Keratinocyte (primary cell): ENCODE measurements around the gene TNS3. TPM values are rescaled to one million over a fixed set of nuclear protein-coding genes. Genes with fewer than 3 reads are reported as not detected.

ENCODE experiments used
- DNase-seq: peaks from one replicate; pipeline ENCODE4 v3.0.0-alpha.2; 2011; ENCODE audit warnings: low read depth, missing footprints, low spot score
- FAIRE-seq: peaks from 2 replicates; lab custom pipeline; 2011; peaks lifted over from hg19 to GRCh38; lab: Jason Lieb, UNC
- H2AFZ ChIP-seq: 2 replicates; pipeline ENCODE4 v1.6.0; 2012; ENCODE audit warnings: low read length, control low read depth, inconsistent platforms; ENCODE audit not compliant: control insufficient read depth
- H3K27ac ChIP-seq: 2 replicates; pipeline ENCODE4 v1.5.1; 2011; ENCODE audit warnings: low read length; ENCODE audit not compliant: control insufficient read depth, insufficient read depth
- H3K27me3 ChIP-seq: 3 replicates; pipeline ENCODE4 v1.6.0; 2011; ENCODE audit warnings: low read length; ENCODE audit not compliant: control insufficient read depth, insufficient read depth; ENCODE audit errors: extremely low read depth
- H3K36me3 ChIP-seq, 2 experiments: 2 replicates in 1 of 2; 3 replicates in 1 of 2; pipeline ENCODE4 v1.5.1; 2011; ENCODE audit warnings: low read length in 2 of 2, mild to moderate bottlenecking in 1 of 2; ENCODE audit not compliant: control insufficient read depth in 2 of 2, insufficient read depth in 2 of 2; ENCODE audit errors: extremely low read depth in 1 of 2
- H3K4me1 ChIP-seq: 3 replicates; pipeline ENCODE4 v1.5.1; 2011; ENCODE audit warnings: low read length; ENCODE audit not compliant: control insufficient read depth, insufficient read depth; ENCODE audit errors: extremely low read depth
- H3K4me2 ChIP-seq: 3 replicates; pipeline ENCODE4 v1.6.0; 2011; ENCODE audit warnings: low read depth, low read length; ENCODE audit not compliant: control insufficient read depth, insufficient read depth; ENCODE audit errors: extremely low read depth
- H3K4me3 ChIP-seq, 3 experiments: fragments of 200-600 bp in 1 of 3; sonication (generic) in 1 of 3; 2 replicates in 2 of 3; 3 replicates in 1 of 3; pipeline ENCODE4 v1.5.1; 2011 to 2016; ENCODE audit warnings: low read length in 3 of 3, mild to moderate bottlenecking in 3 of 3, control low read depth in 2 of 3, inconsistent platforms in 1 of 3, low read depth in 1 of 3, mixed read lengths in 1 of 3, mixed run types in 1 of 3, moderate library complexity in 1 of 3; ENCODE audit not compliant: control insufficient read depth in 2 of 3, insufficient read depth in 2 of 3; ENCODE audit errors: extremely low read depth in 1 of 3
- H3K79me2 ChIP-seq: 2 replicates; pipeline ENCODE4 v1.6.0; 2012; ENCODE audit warnings: low read length; ENCODE audit not compliant: control insufficient read depth, insufficient read depth
- H3K9ac ChIP-seq: 3 replicates; pipeline ENCODE4 v1.6.0; 2011; ENCODE audit warnings: low read length; ENCODE audit not compliant: control insufficient read depth, insufficient read depth; ENCODE audit errors: extremely low read depth
- H3K9me1 ChIP-seq: 3 replicates; pipeline ENCODE4 v1.6.0; 2011; ENCODE audit warnings: low read length; ENCODE audit not compliant: control insufficient read depth, insufficient read depth; ENCODE audit errors: extremely low read depth
- H3K9me3 ChIP-seq: 2 replicates; pipeline ENCODE4 v1.5.1; 2012; ENCODE audit warnings: low read depth, low read length; ENCODE audit not compliant: control insufficient read depth
- H4K20me1 ChIP-seq: 3 replicates; pipeline ENCODE4 v1.6.0; 2011; ENCODE audit warnings: low read length; ENCODE audit not compliant: control insufficient read depth, insufficient read depth; ENCODE audit errors: extremely low read depth
- EZH2 ChIP-seq: IDR thresholded peaks from one replicate; pipeline ENCODE4 v1.6.1; 2012; ENCODE audit warnings: inconsistent platforms, mild to moderate bottlenecking, low read length, moderate library complexity
- dilution Hi-C: fragments of 300-500 bp; cut with MboI; formaldehyde crosslinking; loops from one replicate; pipeline ENCODE4 v1.7.0; 2020; ENCODE audit warnings: low sequenced_read_pairs; ENCODE audit not compliant: extremely low pct_ligation_motif_present
- polyA plus RNA-seq, 5 experiments: library from polyadenylated mRNA; depleted of rRNA in 3 of 5; stranded (reverse) in 3 of 5; stranded (forward) in 1 of 5; unstranded in 1 of 5; fragments of >200 nt; gene quantifications; 1 replicate in 1 of 5; 2 replicates in 3 of 5; 3 replicates in 1 of 5; pipeline versions ENCODE4 v1.2.1 to v1.2.3, GENCODE V29; 2011 to 2012; ENCODE audit warnings: missing spikeins in 2 of 5, low read depth in 1 of 5, low replicate concordance in 1 of 5
- TF ChIP-seq, protein P1 (sequence below), 3 experiments: IDR thresholded peaks in 1 of 3; conservative IDR thresholded peaks in 1 of 3; optimal IDR thresholded peaks in 1 of 3; 2 replicates in 2 of 3; 3 replicates in 1 of 3; pipeline versions ENCODE3 to v1.5.1; 2011; ENCODE audit warnings: low read length in 3 of 3, mild to moderate bottlenecking in 3 of 3, moderate library complexity in 2 of 3, control low read depth in 1 of 3, inconsistent platforms in 1 of 3; ENCODE audit not compliant: insufficient read depth in 2 of 3; ENCODE audit errors: extremely low read depth in 1 of 3

The TNS3 gene
- polyA plus RNA-seq, 1 donor (not counting 4 experiments of a cell fraction or from before 2014, with no cell fraction given) = 3.9 TPM

GRCh38 chr7:47335071-47335470, 246.8 kb downstream of the TNS3 start:
- DNase-seq (no peak), FAIRE-seq (no peak)
- no peak overlapping the region for H2AFZ ChIP-seq
- H3K4me3 ChIP-seq = no peak overlapping the region
- no peaks in the 10 kb centered on the region for H3K27me3 ChIP-seq
- H3K79me2 ChIP-seq = no peaks in the 10 kb centered on the region
- H3K27ac ChIP-seq = no peak overlapping the region
- peaks cover 4% of the 10 kb centered on the region for H3K9me1 ChIP-seq
- TF ChIP-seq, protein P1, sequence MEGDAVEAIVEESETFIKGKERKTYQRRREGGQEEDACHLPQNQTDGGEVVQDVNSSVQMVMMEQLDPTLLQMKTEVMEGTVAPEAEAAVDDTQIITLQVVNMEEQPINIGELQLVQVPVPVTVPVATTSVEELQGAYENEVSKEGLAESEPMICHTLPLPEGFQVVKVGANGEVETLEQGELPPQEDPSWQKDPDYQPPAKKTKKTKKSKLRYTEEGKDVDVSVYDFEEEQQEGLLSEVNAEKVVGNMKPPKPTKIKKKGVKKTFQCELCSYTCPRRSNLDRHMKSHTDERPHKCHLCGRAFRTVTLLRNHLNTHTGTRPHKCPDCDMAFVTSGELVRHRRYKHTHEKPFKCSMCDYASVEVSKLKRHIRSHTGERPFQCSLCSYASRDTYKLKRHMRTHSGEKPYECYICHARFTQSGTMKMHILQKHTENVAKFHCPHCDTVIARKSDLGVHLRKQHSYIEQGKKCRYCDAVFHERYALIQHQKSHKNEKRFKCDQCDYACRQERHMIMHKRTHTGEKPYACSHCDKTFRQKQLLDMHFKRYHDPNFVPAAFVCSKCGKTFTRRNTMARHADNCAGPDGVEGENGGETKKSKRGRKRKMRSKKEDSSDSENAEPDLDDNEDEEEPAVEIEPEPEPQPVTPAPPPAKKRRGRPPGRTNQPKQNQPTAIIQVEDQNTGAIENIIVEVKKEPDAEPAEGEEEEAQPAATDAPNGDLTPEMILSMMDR (optimal IDR thresholded peaks at IDR 0.05 in 1 of 3, IDR thresholded peaks at IDR 0.05 in 1 of 3, conservative IDR thresholded peaks at IDR 0.05 in 1 of 3; ENCODE audit: extremely low read depth in 1 of 3, insufficient read depth in 2 of 3, low read length in 3 of 3) = no peak
- TF ChIP-seq EZH2 = no peak
- no peaks in the 10 kb centered on the region for H3K36me3 ChIP-seq
- peaks cover 46% of the 10 kb centered on the region for H3K4me1 ChIP-seq
- H3K9ac ChIP-seq = no peak overlapping the region
- no peaks in the 10 kb centered on the region for H3K9me3 ChIP-seq
- no peak overlapping the region for H3K4me2 ChIP-seq
- H4K20me1 ChIP-seq = no peaks in the 10 kb centered on the region
- dilution Hi-C loops = no loop called here

- H3K27me3 ChIP-seq = no peaks in the 10 kb centered on the region
- H3K79me2 ChIP-seq = no peaks in the 10 kb centered on the region
- H3K9me1 ChIP-seq = peaks cover 4% of the 10 kb centered on the region
- no peak for FAIRE-seq
- TF ChIP-seq, protein P1 (optimal IDR thresholded peaks at IDR 0.05 in 1 of 3, IDR thresholded peaks at IDR 0.05 in 1 of 3, conservative IDR thresholded peaks at IDR 0.05 in 1 of 3; ENCODE audit: extremely low read depth in 1 of 3, insufficient read depth in 2 of 3, low read length in 3 of 3) = no peak
- TF ChIP-seq EZH2 = no peak
- no peak for DNase-seq
- H3K4me2 ChIP-seq = no peak overlapping the region
- peaks cover 47% of the 10 kb centered on the region for H3K4me1 ChIP-seq
- H3K9ac ChIP-seq = no peak overlapping the region
- no peak overlapping the region for H3K4me3 ChIP-seq
- H2AFZ ChIP-seq = no peak overlapping the region
- dilution Hi-C loops = no loop called here
- H4K20me1 ChIP-seq = no peaks in the 10 kb centered on the region
- H3K36me3 ChIP-seq = no peaks in the 10 kb centered on the region
- H3K27ac ChIP-seq = no peak overlapping the region
- H3K9me3 ChIP-seq = no peaks in the 10 kb centered on the region
Observed at GRCh38 chr7:47333959-47334358, 248.0 kb downstream of the TNS3 start.
